DMS114 treated with DMSO at 0.1 percent for 48 hours (cell line): ENCODE results near the gene C3AR1.
A peak's percentile ranks its signal among the peaks of the same experiment; 100 is the strongest.
"Not testable (repeated sequence)": the region's sequence is repeated elsewhere in the genome, so short reads cannot be mapped to it uniquely, and the experiment has no call there.

Source experiments
- DNase-seq: peaks from one replicate; lab custom pipeline; 2025; ENCODE audit not compliant: unreplicated experiment; lab: John Stamatoyannopoulos, UW

C3AR1 gene

GRCh38 chr12:8031017-8031416 lies 35.1 kb downstream of the C3AR1 start:
- DNase-seq = not testable (repeated sequence)

GRCh38 chr12:8030189-8030588 lies 36.0 kb downstream of the C3AR1 start:
- DNase-seq = no peak

- DNase-seq = no peak
Measured at GRCh38 chr12:8028267-8028666, 37.9 kb downstream of the C3AR1 start.

GRCh38 chr12:8027856-8028255 lies 38.3 kb downstream of the C3AR1 start:
- no peak for DNase-seq

- peak; percentile 99 for DNase-seq
Measured at GRCh38 chr12:8026291-8026900, 39.8 kb downstream of the C3AR1 start.

GRCh38 chr12:8018666-8019581 lies 47.2 kb downstream of the C3AR1 start:
- peak; percentile 47 for DNase-seq

GRCh38 chr12:8018213-8018612 lies 47.9 kb downstream of the C3AR1 start:
- not testable (repeated sequence) for DNase-seq

- no peak for DNase-seq
Measured at GRCh38 chr12:8014836-8015235, 51.3 kb downstream of the C3AR1 start.

- DNase-seq = no peak
Measured at GRCh38 chr12:8012651-8013309, 53.4 kb downstream of the C3AR1 start.

GRCh38 chr12:8011331-8011730 lies 54.8 kb downstream of the C3AR1 start:
- no peak for DNase-seq
